ENCODE measurements around the gene YAE1. TPM values are rescaled to one million over a fixed set of nuclear protein-coding genes. Genes with fewer than 3 reads are reported as not detected.
"Not testable (repeated sequence)": the region's sequence is repeated elsewhere in the genome, so short reads cannot be mapped to it uniquely, and the experiment has no call there.

The YAE1 gene
- 38.5 and 39.7 TPM in 2 replicates for total RNA-seq (2014; rRNA removed; shearing (Covaris generic))
- polyA plus RNA-seq (2014; cell fraction: nucleus; rRNA removed) = 21.2 and 24.2 TPM in 2 replicates

GRCh38 chr7:39566023-39566921, at the start of gene YAE1:
Gene YAE1, plus strand, starts transcription at chr7:39566404. Its CDS starts 15 bp downstream, at chr7:39566419.
- peak; percentile 65 for DNase-seq (ENCODE audit: extremely low read depth, low read depth)

- DNase-seq (ENCODE audit: extremely low read depth, low read depth) = no peak
These were observed 49.7 kb upstream of the YAE1 start for GRCh38 chr7:39516498-39516897.

GRCh38 chr7:39517240-39517639, 49.0 kb upstream of the YAE1 start:
- DNase-seq (ENCODE audit: extremely low read depth, low read depth) = no peak

- DNase-seq (ENCODE audit: extremely low read depth, low read depth) = no peak
These were observed 40.3 kb upstream of the YAE1 start for GRCh38 chr7:39525926-39526325.

GRCh38 chr7:39526666-39527065, 39.5 kb upstream of the YAE1 start:
- DNase-seq (ENCODE audit: extremely low read depth, low read depth) = no peak

- no peak for DNase-seq (ENCODE audit: extremely low read depth, low read depth)
These were observed 38.9 kb upstream of the YAE1 start for GRCh38 chr7:39527296-39527695.

- no peak for DNase-seq (ENCODE audit: extremely low read depth, low read depth)
These were observed 38.3 kb upstream of the YAE1 start for GRCh38 chr7:39527951-39528350.

- DNase-seq (ENCODE audit: extremely low read depth, low read depth) = no peak
These were observed 37.4 kb upstream of the YAE1 start for GRCh38 chr7:39528849-39529248.

GRCh38 chr7:39529582-39529981, 36.6 kb upstream of the YAE1 start:
- DNase-seq (ENCODE audit: extremely low read depth, low read depth) = no peak

- DNase-seq (ENCODE audit: extremely low read depth, low read depth) = no peak
These were observed 35.2 kb upstream of the YAE1 start for GRCh38 chr7:39530971-39531370.

- DNase-seq (ENCODE audit: extremely low read depth, low read depth) = no peak
These were observed 34.4 kb upstream of the YAE1 start for GRCh38 chr7:39531818-39532217.

- no peak for DNase-seq (ENCODE audit: extremely low read depth, low read depth)
These were observed 33.4 kb upstream of the YAE1 start for GRCh38 chr7:39532832-39533231.

GRCh38 chr7:39534599-39534998, 31.6 kb upstream of the YAE1 start:
- no peak for DNase-seq (ENCODE audit: extremely low read depth, low read depth)

- DNase-seq (ENCODE audit: extremely low read depth, low read depth) = no peak
These were observed 31.1 kb upstream of the YAE1 start for GRCh38 chr7:39535064-39535463.

- no peak for DNase-seq (ENCODE audit: extremely low read depth, low read depth)
These were observed 30.5 kb upstream of the YAE1 start for GRCh38 chr7:39535720-39536119.

GRCh38 chr7:39536951-39537350, 29.3 kb upstream of the YAE1 start:
- DNase-seq (ENCODE audit: extremely low read depth, low read depth) = no peak

GRCh38 chr7:39539816-39540215, 26.4 kb upstream of the YAE1 start:
- no peak for DNase-seq (ENCODE audit: extremely low read depth, low read depth)

GRCh38 chr7:39540320-39540719, 25.9 kb upstream of the YAE1 start:
- no peak for DNase-seq (ENCODE audit: extremely low read depth, low read depth)

- DNase-seq (ENCODE audit: extremely low read depth, low read depth) = no peak
These were observed 24.7 kb upstream of the YAE1 start for GRCh38 chr7:39541511-39541910.

GRCh38 chr7:39544774-39545173, 21.4 kb upstream of the YAE1 start:
- DNase-seq (ENCODE audit: extremely low read depth, low read depth) = not testable (repeated sequence)

GRCh38 chr7:39547336-39547735, 18.9 kb upstream of the YAE1 start:
- no peak for DNase-seq (ENCODE audit: extremely low read depth, low read depth)

- DNase-seq (ENCODE audit: extremely low read depth, low read depth) = no peak
These were observed 15.8 kb upstream of the YAE1 start for GRCh38 chr7:39550411-39550810.
